ENCODE results near the gene COA7. TPM values are rescaled to one million over a fixed set of nuclear protein-coding genes. Genes with fewer than 3 reads are reported as not detected.
A peak's percentile ranks its signal among the peaks of the same experiment; 100 is the strongest.
"Not testable (repeated sequence)": the region's sequence is repeated elsewhere in the genome, so short reads cannot be mapped to it uniquely, and the experiment has no call there.

COA7 gene
- 13.1 and 14.0 TPM in 2 replicates for total RNA-seq (2014; rRNA removed; shearing (Covaris generic))
- polyA plus RNA-seq (2015; cell fraction: cytosol; rRNA removed): 17.9 and 24.4 TPM in 2 replicates
- polyA plus RNA-seq (2015; cell fraction: nucleus; rRNA removed): 7.6 and 11.5 TPM in 2 replicates

DNA sequence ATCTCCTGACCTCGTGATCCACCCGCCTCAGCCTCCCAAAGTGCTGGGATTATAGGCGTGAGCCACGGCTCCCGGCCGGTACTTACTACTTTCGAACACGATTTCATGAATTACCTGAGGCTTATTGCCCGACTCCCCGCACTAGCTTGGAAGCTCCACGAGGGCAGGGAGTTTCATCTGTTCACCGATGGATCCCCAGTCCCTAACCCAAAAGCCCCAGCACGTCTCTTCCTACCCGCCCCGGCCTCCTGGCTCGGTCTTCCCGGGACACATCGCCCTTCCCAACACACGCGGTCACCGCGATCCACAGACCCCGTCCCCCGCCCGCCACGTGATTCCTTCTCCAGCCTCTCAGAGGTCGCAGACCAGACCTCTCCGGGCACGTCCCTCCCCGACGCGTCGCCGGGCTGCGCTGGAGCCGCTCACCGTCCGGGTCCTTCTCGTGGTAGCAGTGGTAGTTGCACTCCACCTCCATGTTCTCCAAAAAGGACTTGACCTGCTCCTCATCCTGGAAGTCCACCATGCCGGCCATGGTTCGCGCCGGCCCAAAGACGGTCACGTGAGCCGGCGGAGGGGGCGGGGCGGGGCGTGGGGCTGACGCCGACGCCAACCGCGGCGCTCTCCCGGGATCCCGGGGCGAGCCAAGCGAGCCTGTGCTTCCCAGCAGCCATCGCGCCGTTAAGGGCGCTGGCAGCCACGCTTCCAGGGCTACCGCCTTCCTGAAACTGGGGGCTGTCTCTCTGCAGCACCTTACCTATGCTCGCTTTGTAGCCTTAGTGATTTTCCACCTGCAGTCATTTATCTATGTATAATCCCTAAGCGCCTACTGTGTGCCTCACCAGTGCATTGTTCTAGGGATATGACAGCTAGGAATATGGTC lies at the start of gene COA7:
Gene COA7 (minus strand): TSS at position 553 of the 880 bp plus-strand sequence. CDS start 21 bp downstream, at position 532.
- peak; percentile 81 for DNase-seq (ENCODE audit: low read depth, low spot score)
- in situ Hi-C loops (cut with HindIII; ENCODE audit: low pct_unique_long_range_greater_than_20kb, low sequenced_read_pairs): no loop called here

DNA sequence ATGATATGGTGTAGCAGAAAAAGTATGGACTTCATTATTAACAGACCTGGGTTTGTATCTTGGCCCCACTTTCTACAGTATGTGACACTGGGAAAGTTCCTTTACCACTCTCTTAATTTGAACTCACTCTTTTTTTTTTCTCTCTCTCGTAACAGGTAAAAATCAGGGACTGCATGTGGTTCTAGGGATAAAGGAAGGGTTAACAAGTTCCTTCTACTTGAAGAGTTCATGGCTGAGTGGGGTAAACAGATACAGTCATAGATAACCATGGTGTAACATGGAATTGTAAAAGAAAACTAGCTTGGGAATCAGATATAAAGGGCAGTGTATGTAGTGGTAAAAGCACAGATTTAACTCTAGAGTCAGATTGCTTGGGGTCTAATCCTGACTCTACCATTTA lies 49.3 kb upstream of the COA7 start:
- in situ Hi-C loops (cut with HindIII; ENCODE audit: low pct_unique_long_range_greater_than_20kb, low sequenced_read_pairs): no loop called here
- DNase-seq (ENCODE audit: low read depth, low spot score): no peak

- in situ Hi-C loops (cut with HindIII; ENCODE audit: low pct_unique_long_range_greater_than_20kb, low sequenced_read_pairs): no loop called here
- no peak for DNase-seq (ENCODE audit: low read depth, low spot score)
These were observed 48.0 kb upstream of the COA7 start for GRCh38 chr1:52746189-52746588.

DNA sequence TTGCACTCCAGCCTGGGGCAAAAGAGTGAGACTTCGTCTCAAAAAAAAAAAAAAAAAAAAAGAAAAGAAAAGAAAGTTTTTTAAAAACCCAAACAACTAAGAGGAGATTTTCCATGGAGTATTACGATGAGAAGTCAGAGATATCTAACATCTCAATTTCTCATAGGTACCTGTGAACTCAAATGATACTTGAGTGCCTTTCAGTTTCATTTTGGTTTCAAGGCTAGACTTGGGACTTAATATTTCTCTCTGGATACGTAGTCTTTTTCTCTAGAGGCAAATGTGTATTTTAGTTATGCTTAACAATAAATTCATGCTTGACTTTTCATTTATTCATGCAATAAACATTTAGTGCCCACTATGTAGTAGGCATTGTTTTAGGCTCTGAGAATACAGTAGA lies 43.1 kb upstream of the COA7 start:
- in situ Hi-C loops (cut with HindIII; ENCODE audit: low pct_unique_long_range_greater_than_20kb, low sequenced_read_pairs): no loop called here
- DNase-seq (ENCODE audit: low read depth, low spot score): no peak

DNA sequence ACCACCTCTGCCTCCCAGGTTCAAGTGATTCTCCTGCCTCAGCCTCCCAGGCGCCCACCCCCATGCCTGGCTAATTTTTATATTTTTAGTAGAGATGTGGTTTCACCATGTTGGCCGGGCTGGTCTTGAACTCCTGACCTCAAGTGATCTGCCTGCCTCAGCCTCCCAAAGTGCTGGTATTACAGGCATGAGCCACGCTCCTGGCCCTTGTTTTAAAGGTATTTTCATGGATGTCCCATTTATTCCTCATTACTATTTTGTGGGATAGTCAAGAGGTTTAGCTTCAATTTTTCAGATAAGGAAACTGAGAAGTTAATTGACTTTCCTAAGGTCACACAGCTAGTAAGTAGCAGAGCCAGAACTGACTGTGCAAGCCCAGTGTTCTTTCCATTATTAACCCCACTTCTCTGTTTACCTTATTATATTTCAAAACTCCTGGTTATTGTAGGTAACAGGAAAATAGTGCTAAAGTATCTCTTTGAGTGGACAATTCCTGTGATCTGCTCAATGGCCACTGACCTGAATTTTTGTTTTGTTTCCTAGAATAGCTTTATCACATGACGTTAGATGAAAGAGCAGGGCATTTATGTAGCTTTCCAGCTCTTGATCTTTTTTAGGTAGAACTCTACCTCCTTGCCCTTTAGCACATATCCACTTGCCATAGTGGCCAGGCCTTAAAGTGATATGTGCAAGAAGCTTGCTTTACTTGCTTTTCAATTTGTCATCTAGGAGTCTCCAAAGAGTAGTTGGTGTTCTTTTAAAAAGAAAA lies 41.7 kb upstream of the COA7 start:
- in situ Hi-C loops (cut with HindIII; ENCODE audit: low pct_unique_long_range_greater_than_20kb, low sequenced_read_pairs): no loop called here
- DNase-seq (ENCODE audit: low read depth, low spot score): no peak

DNA sequence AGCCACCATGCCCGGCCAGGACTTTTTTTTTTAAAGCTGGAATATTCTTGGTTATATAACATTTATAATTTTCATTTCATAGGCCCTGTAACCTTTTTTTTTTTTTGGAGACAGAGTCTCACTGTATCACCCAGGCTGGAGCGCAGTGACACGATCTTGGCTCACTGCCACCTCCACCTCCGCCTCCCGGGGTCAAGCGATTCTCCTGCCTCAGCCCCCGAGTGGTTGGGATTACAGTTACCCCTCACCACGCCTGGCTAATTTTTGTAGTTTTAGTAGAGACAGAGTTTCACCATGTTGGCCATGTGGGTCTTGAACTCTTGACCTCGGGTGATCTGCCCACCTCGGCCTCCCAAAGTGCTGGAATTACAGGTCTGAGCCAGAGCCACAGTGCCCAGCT lies 40.7 kb upstream of the COA7 start:
- DNase-seq (ENCODE audit: low read depth, low spot score): no peak
- in situ Hi-C loops (cut with HindIII; ENCODE audit: low pct_unique_long_range_greater_than_20kb, low sequenced_read_pairs): no loop called here

GRCh38 chr1:52738148-52738547 lies 40.0 kb upstream of the COA7 start:
- no peak for DNase-seq (ENCODE audit: low read depth, low spot score)
- in situ Hi-C loops (cut with HindIII; ENCODE audit: low pct_unique_long_range_greater_than_20kb, low sequenced_read_pairs): no loop called here

- DNase-seq (ENCODE audit: low read depth, low spot score); in situ Hi-C loops (cut with HindIII; ENCODE audit: low pct_unique_long_range_greater_than_20kb, low sequenced_read_pairs): not testable (repeated sequence)
These were observed 37.2 kb upstream of the COA7 start for GRCh38 chr1:52735371-52735770.

- no peak for DNase-seq (ENCODE audit: low read depth, low spot score)
- in situ Hi-C loops (cut with HindIII; ENCODE audit: low pct_unique_long_range_greater_than_20kb, low sequenced_read_pairs): no loop called here
These were observed 35.2 kb upstream of the COA7 start for GRCh38 chr1:52733368-52733767.

- no peak for DNase-seq (ENCODE audit: low read depth, low spot score)
These were observed 30.0 kb upstream of the COA7 start for GRCh38 chr1:52727956-52728656.

DNA sequence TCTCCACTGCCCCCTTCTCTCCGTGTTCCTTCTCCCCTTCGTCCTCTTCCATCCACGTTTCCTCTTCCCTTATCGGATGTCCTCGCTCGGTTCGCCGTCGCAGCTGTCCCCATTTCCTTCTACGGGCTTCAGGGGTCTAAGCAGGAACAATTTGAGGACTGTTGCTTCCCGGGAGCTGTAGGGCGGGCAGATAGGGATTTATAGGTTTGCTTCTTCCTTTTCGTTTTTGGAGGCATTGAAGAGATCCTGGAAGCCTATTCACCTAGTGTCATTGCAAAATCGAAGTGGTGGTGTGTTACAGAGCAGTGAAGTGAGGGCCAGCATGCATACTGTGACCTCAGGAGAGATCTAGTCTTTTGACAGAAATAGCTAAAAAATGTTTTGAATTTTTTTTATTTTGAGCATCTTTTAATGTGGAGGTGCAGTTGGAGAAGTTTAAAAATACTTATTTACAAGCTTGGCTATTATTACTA lies 29.0 kb upstream of the COA7 start:
- DNase-seq (ENCODE audit: low read depth, low spot score): no peak
- in situ Hi-C loops (cut with HindIII; ENCODE audit: low pct_unique_long_range_greater_than_20kb, low sequenced_read_pairs): no loop called here

More at GRCh38 chr1:52727956-52728656, 30.0 kb upstream of the COA7 start:
- in situ Hi-C loops (cut with HindIII; ENCODE audit: low pct_unique_long_range_greater_than_20kb, low sequenced_read_pairs): no loop called here

DNA sequence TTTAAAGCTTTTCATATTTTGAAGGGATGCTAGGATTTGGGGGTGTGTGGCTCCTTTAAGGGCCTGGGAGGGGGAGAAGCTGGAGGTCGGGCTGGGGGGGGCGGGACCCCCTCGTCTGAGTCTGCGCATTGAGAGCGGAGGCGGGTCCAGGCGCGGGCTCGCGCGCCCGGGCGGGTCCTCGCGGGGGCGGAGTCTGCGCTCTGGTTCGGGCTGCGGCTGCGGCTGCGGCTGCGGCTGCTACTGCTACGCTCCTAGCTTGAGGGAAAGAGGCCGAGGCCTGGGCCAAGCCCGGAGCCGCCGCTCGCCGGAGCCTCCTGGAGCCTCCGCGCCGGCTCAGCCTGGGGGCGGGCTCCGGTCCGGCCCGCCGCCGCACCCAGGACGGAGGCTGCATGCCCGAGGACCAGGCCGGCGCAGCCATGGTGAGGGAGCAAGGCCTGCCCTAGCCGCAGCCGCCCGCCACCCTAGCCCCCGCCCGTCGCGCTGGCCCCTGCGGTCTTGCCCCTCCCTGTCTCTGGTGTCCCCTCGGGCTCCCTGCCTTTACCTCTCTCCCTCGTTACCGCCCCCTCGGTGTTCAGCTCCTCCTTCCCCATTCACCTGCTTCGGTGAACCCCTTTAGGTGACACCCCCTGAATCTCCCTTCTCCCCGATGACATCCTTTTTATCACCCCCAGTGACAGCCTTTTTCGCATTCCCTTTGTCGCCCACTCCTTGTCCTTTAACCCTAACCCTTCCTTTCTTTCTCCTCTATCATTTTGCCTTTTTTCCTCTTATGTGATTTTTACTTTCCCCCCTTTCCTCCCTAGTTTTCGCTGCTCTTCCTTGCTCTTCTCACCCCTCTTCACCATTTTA lies 28.3 kb upstream of the COA7 start, which contains the start of gene ZYG11B:
Gene ZYG11B (plus strand): TSS at position 189 of the 849 bp plus-strand sequence. CDS start 201 bp downstream, at position 390.
- in situ Hi-C loops (cut with HindIII; ENCODE audit: low pct_unique_long_range_greater_than_20kb, low sequenced_read_pairs): no loop called here

GRCh38 chr1:52725903-52726264 lies 27.7 kb upstream of the COA7 start:
- in situ Hi-C loops (cut with HindIII; ENCODE audit: low pct_unique_long_range_greater_than_20kb, low sequenced_read_pairs): no loop called here
- no peak for DNase-seq (ENCODE audit: low read depth, low spot score)

More for the DNA sequence above, 28.3 kb upstream of the COA7 start, which contains the start of gene ZYG11B:
- DNase-seq (ENCODE audit: low read depth, low spot score): peak; percentile 81

GRCh38 chr1:52723260-52723659 lies 25.1 kb upstream of the COA7 start:
- in situ Hi-C loops (cut with HindIII; ENCODE audit: low pct_unique_long_range_greater_than_20kb, low sequenced_read_pairs): no loop called here
- DNase-seq (ENCODE audit: low read depth, low spot score): no peak

DNA sequence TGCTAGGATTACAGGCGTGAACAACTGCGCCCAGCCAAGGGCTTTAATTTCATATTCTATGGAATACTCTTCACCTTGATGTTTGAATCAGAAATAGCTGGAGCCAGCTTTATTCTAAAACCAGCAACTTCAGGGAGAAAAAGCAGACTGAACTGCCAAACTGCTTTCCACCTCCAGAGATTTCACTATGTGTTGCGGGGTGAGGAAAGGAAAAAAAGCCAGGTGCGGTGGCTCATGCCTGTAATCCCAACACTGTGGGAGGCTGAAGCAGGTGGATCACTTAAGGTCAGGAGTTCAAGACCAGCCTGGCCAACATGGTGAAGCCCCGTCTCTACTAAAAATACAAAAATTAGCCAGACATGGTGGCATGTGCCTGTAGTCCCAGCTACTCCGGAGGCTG lies 17.1 kb upstream of the COA7 start:
- DNase-seq (ENCODE audit: low read depth, low spot score); in situ Hi-C loops (cut with HindIII; ENCODE audit: low pct_unique_long_range_greater_than_20kb, low sequenced_read_pairs): not testable (repeated sequence)

DNA sequence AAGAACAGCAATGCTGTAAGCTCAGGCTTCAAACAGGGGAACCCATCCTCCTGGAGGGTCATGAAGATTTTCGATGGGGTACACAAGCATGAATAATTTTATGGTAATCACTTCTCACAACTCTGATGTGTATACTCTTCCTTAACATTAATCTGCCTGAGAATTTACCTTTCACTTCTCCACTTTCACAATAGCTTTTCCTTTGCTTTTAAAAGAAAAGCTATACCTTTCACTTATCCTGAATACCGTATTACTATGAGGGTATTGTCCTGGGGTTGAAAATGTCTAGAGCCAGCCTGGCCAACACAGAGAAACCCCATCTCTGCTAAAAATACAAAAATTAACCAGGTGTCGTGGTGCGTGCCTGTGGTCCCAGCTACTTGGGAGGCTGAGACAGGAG lies 15.4 kb upstream of the COA7 start:
- no peak for DNase-seq (ENCODE audit: low read depth, low spot score)
- in situ Hi-C loops (cut with HindIII; ENCODE audit: low pct_unique_long_range_greater_than_20kb, low sequenced_read_pairs): no loop called here

GRCh38 chr1:52709016-52709415 lies 10.9 kb upstream of the COA7 start:
- in situ Hi-C loops (cut with HindIII; ENCODE audit: low pct_unique_long_range_greater_than_20kb, low sequenced_read_pairs): no loop called here
- DNase-seq (ENCODE audit: low read depth, low spot score): no peak
